Suprapubic skin (tissue), 4 donors: ENCODE results near the gene CFAP46. TPM values are rescaled to one million over a fixed set of nuclear protein-coding genes. Genes with fewer than 3 reads are reported as not detected.

Experiments used
- DNase-seq, 2 donors: peaks; one replicate each; pipeline ENCODE4 v3.0.0-alpha.2; 2019; ENCODE audit warnings: low spot score in 2 of 2
- H3K27ac ChIP-seq: fragments of 200-600 bp; sonication (generic); one replicate; pipeline ENCODE4 v1.5.1; 2019
- H3K27me3 ChIP-seq: fragments of 200-600 bp; sonication (generic); one replicate; pipeline ENCODE4 v1.5.1; 2019
- H3K36me3 ChIP-seq: fragments of 200-600 bp; sonication (generic); one replicate; pipeline ENCODE4 v1.5.1; 2019
- H3K4me1 ChIP-seq: fragments of 200-600 bp; sonication (generic); one replicate; pipeline ENCODE4 v1.5.1; 2019
- H3K4me3 ChIP-seq: fragments of 200-600 bp; sonication (generic); one replicate; pipeline ENCODE4 v1.5.1; 2019; ENCODE audit warnings: mild to moderate bottlenecking
- H3K9me3 ChIP-seq: fragments of 200-600 bp; sonication (generic); one replicate; pipeline ENCODE4 v1.5.1; 2019
- EP300 ChIP-seq: sonication (generic); formaldehyde crosslinking; IDR thresholded peaks from one replicate; pipeline ENCODE4 v1.6.1; 2017; ENCODE audit warnings: antibody characterized with exemption
- POLR2A ChIP-seq, 2 donors: fragments of 450-650 bp; IDR thresholded peaks; one replicate each; pipeline ENCODE4 v1.6.1; 2017; ENCODE audit warnings: antibody characterized with exemption in 2 of 2, mild to moderate bottlenecking in 2 of 2, moderate library complexity in 2 of 2
- POLR2AphosphoS5 ChIP-seq, 3 donors: sonication (generic); formaldehyde crosslinking; IDR thresholded peaks; one replicate each; pipeline ENCODE4 v1.6.1; 2017; ENCODE audit warnings: antibody characterized with exemption in 3 of 3
- WGBS: methylation state at CpG from one replicate; pipeline ENCODE4 v1.1.5; 2018; 5-methylcytosine and 5-hydroxymethylcytosine counted together
- total RNA-seq, 4 donors: library from RNA; depleted of rRNA; stranded (reverse); fragments of >200 nt; gene quantifications; one replicate each; pipeline ENCODE4 v1.1.0, GENCODE V29; 2016
- TF ChIP-seq, protein P1 (sequence below), 2 donors: fragments of 200-600 bp in 1 of 2; fragments of 450-650 bp in 1 of 2; sonication (generic) in 1 of 2; IDR thresholded peaks; one replicate each; pipeline ENCODE4 v1.5.1; 2016 to 2019; ENCODE audit warnings: antibody characterized with exemption in 2 of 2, mild to moderate bottlenecking in 1 of 2, moderate library complexity in 1 of 2

CFAP46 gene
- total RNA-seq, 4 donors from 2014 or later: 0.11 to 0.21 TPM; not detected in 2

- no peak for DNase-seq
- Histone ChIP-seq H3K27me3 (peaks cover 6% of the 10 kb centered on the region), H3K27ac (no peak overlapping the region), H3K4me1 (no peaks in the 10 kb centered on the region), H3K9me3 (no peaks in the 10 kb centered on the region), H3K4me3 (no peak overlapping the region), H3K36me3 (no peaks in the 10 kb centered on the region)
- TF ChIP-seq, protein P1, sequence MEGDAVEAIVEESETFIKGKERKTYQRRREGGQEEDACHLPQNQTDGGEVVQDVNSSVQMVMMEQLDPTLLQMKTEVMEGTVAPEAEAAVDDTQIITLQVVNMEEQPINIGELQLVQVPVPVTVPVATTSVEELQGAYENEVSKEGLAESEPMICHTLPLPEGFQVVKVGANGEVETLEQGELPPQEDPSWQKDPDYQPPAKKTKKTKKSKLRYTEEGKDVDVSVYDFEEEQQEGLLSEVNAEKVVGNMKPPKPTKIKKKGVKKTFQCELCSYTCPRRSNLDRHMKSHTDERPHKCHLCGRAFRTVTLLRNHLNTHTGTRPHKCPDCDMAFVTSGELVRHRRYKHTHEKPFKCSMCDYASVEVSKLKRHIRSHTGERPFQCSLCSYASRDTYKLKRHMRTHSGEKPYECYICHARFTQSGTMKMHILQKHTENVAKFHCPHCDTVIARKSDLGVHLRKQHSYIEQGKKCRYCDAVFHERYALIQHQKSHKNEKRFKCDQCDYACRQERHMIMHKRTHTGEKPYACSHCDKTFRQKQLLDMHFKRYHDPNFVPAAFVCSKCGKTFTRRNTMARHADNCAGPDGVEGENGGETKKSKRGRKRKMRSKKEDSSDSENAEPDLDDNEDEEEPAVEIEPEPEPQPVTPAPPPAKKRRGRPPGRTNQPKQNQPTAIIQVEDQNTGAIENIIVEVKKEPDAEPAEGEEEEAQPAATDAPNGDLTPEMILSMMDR (IDR thresholded peaks at IDR 0.05): no peak
- TF ChIP-seq POLR2A (IDR thresholded peaks at IDR 0.05) (no peak), EP300 (no peak), POLR2AphosphoS5 (IDR thresholded peaks at IDR 0.05) (no peak)
- 88% methylated on average over 11 of the region's 11 CpGs for WGBS
Measured at GRCh38 chr10:132927824-132928223, 14.5 kb downstream of the CFAP46 start.

DNA sequence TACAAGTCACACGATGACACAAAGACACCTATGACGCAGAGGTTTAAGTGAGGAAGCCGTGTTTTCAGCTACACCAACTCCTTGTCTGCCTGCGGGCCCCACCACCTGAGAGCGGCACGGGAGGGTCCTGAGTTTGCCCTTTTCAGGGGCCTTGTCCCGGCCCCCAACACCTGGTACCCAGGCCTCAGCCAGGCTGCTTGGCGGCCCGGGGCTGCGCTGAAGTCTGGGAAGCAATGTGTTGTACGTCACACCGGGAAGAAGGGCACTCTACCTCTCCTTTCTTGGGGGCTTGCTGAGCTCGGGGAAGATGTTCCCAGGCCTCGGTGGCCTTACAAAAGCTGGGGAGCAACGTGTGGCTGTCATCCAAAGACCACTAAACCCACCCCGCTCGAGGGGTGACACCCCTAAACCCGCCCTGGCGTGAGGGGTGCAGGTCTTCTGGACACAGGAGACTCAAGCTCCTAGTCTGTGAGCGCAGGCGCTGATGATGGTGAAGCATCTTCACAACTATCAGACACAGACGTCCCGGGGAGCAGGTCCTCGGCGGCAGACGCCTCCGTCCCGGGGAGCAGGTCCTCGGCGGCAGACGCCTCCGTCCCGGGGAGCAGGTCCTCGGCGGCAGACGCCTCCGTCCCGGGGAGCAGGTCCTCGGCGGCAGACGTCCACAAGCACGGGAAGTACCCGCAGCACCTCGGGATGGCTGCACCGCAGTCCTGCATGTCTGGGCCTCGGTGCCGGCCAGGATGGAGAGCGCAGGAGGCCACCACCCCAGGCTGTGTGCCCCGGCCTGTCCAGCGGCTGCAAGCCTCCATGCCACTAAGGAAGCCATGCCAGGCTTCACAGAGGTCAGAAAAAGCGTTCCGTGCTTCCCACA is 15.4 kb downstream of the CFAP46 start:
- H3K27me3 ChIP-seq: peaks cover 6% of the 10 kb centered on the region
- TF ChIP-seq EP300 (no peak), POLR2AphosphoS5 (IDR thresholded peaks at IDR 0.05) (no peak), POLR2A (IDR thresholded peaks at IDR 0.05) (no peak)
- TF ChIP-seq, protein P1 (IDR thresholded peaks at IDR 0.05): no peak
- no peak overlapping the region for H3K27ac ChIP-seq
- H3K9me3 ChIP-seq: no peaks in the 10 kb centered on the region
- no peak overlapping the region for H3K4me3 ChIP-seq
- 84% methylated on average over 40 of the region's 52 CpGs for WGBS
- H3K36me3 ChIP-seq: no peaks in the 10 kb centered on the region
- H3K4me1 ChIP-seq: no peaks in the 10 kb centered on the region
- no peak for DNase-seq

DNA sequence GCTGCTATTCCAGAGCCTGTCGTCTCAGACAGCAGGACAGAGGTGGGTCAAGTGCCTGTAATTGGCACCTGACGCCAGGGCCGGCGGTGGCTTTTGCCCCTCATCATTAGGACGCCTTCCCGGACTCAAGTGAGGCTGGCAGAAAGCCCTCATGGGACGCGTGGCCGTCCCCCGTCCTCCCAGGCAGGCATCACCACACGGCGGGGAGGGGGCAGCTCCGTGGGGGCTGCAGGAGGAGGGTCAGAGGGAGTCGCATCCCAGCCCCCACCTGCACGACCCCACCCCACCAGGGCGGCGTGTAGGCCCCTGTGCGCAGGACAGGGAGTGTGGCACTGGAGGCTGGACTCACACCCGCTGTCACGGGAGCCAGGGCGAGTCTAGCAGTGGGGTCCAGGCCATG is 16.3 kb downstream of the CFAP46 start:
- Histone ChIP-seq H3K4me1 (no peaks in the 10 kb centered on the region), H3K27me3 (peaks cover 11% of the 10 kb centered on the region), H3K9me3 (no peaks in the 10 kb centered on the region), H3K36me3 (no peaks in the 10 kb centered on the region), H3K4me3 (no peak overlapping the region), H3K27ac (no peak overlapping the region)
- TF ChIP-seq POLR2A (IDR thresholded peaks at IDR 0.05) (no peak), POLR2AphosphoS5 (IDR thresholded peaks at IDR 0.05) (no peak), EP300 (no peak)
- TF ChIP-seq, protein P1 (IDR thresholded peaks at IDR 0.05): no peak
- no peak for DNase-seq
- whole genome bisulfite sequencing: 87% methylated on average over 3 of the region's 21 CpGs

GRCh38 chr10:132925614-132926013 is 16.8 kb downstream of the CFAP46 start:
- TF ChIP-seq, protein P1 (IDR thresholded peaks at IDR 0.05): no peak
- TF ChIP-seq POLR2A (IDR thresholded peaks at IDR 0.05) (no peak), EP300 (no peak), POLR2AphosphoS5 (IDR thresholded peaks at IDR 0.05) (no peak)
- 96% methylated on average over 10 of the region's 22 CpGs for WGBS

GRCh38 chr10:132925071-132925561 is 17.3 kb downstream of the CFAP46 start:
- Histone ChIP-seq H3K4me1 (no peaks in the 10 kb centered on the region), H3K9me3 (no peaks in the 10 kb centered on the region), H3K27me3 (peaks cover 20% of the 10 kb centered on the region), H3K4me3 (no peak overlapping the region), H3K27ac (no peak overlapping the region), H3K36me3 (no peaks in the 10 kb centered on the region)
- TF ChIP-seq EP300 (no peak), POLR2A (IDR thresholded peaks at IDR 0.05) (no peak), POLR2AphosphoS5 (IDR thresholded peaks at IDR 0.05) (no peak)
- TF ChIP-seq, protein P1 (IDR thresholded peaks at IDR 0.05): no peak
- WGBS: 91% methylated on average over 12 of the region's 24 CpGs
- DNase-seq: no peak

More at GRCh38 chr10:132925614-132926013, 16.8 kb downstream of the CFAP46 start:
- Histone ChIP-seq H3K27ac (no peak overlapping the region), H3K36me3 (no peaks in the 10 kb centered on the region), H3K27me3 (peaks cover 15% of the 10 kb centered on the region), H3K4me1 (no peaks in the 10 kb centered on the region), H3K4me3 (no peak overlapping the region), H3K9me3 (no peaks in the 10 kb centered on the region)
- no peak for DNase-seq
